NT2/D1 (cell line): ENCODE measurements around the gene WBP2NL.
A peak's percentile ranks its signal among the peaks of the same experiment; 100 is the strongest.

Experiments
- DNase-seq: peaks from one replicate; pipeline ENCODE4 v3.0.0-alpha.2; 2011; ENCODE audit warnings: low read depth, low spot score
- H3K27me3 ChIP-seq: 2 replicates; pipeline ENCODE4 v1.6.0; 2011; ENCODE audit warnings: mild to moderate bottlenecking; ENCODE audit not compliant: insufficient read length, insufficient read depth
- H3K36me3 ChIP-seq: 2 replicates; pipeline ENCODE4 v1.6.1; 2011; ENCODE audit warnings: mild to moderate bottlenecking, low read length, mixed read lengths; ENCODE audit not compliant: insufficient read depth, insufficient read length
- H3K4me1 ChIP-seq: 2 replicates; pipeline ENCODE4 v1.5.1; 2011; ENCODE audit not compliant: insufficient read depth, insufficient read length
- H3K4me3 ChIP-seq: 2 replicates; pipeline ENCODE4 v1.5.1; 2011; ENCODE audit warnings: low read depth; ENCODE audit not compliant: insufficient read length
- H3K9ac ChIP-seq: 2 replicates; pipeline ENCODE4 v1.6.0; 2011; ENCODE audit warnings: low read depth; ENCODE audit not compliant: insufficient read length
- H3K9me3 ChIP-seq: 2 replicates; pipeline ENCODE4 v1.5.1; 2011; ENCODE audit warnings: mild to moderate bottlenecking, low read length; ENCODE audit not compliant: insufficient read depth
- SUZ12 ChIP-seq: IDR thresholded peaks from 2 replicates; pipeline ENCODE4 v1.6.1; 2011; ENCODE audit not compliant: insufficient read length, insufficient read depth; ENCODE audit errors: extremely low read depth
- YY1 ChIP-seq: IDR thresholded peaks from 2 replicates; pipeline ENCODE4 v1.6.1; 2011; ENCODE audit not compliant: insufficient read length, insufficient read depth
- ZNF274 ChIP-seq: IDR thresholded peaks from 2 replicates; pipeline ENCODE4 v1.6.1; 2011; ENCODE audit warnings: mild to moderate bottlenecking, low read depth, low read length

Gene WBP2NL

DNA sequence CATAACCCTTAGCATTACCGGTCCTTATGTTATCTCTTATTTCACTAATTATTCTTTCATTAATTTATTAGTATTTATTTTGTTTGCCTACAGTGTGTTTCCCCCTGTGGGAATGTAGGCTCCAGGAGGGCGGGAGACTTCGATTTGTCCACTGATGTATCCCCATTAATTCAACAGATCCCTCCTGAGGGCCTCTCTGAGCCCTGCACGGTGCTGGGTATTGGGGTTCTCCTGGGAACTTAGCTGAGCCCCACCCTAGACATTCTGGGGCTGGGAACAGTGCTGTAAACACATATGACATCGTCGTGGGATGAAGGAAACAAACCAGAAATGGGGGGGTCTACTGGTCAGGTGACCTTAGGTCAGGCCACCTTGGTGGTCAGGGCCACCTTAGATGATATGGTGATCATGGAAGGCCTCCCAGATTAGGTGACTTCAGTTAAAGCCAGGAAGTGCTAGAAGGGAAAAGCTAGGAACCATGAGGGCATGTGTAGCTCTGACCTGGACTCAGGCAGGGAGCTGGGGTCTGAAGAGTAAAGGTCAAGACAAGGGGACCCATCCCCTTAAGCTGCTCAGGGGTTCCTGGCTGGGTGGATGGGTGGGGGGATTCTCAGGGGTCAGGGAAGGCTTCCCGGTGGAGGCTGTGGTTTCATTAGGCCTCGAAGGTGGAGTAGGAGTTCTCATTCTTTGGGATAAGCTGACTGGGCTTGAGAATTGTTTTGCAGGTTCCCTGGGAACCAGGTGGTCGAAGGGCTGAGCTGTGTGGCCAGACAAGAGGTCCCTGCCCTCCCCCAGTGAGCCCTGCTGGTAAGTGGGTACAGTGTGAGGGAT is 76.5 kb downstream of the WBP2NL start:
- Histone ChIP-seq H3K9me3 (peaks cover 9% of the 10 kb centered on the region; the same call in 1 of the 2 replicates), H3K9ac (no peak overlapping the region), H3K4me1 (peaks cover 1% of the 10 kb centered on the region), H3K27me3 (peaks cover 4% of the 10 kb centered on the region), H3K36me3 (peaks cover 26% of the 10 kb centered on the region), H3K4me3 (no peak overlapping the region)
- peak; percentile 60 for TF ChIP-seq ZNF274
- no peak for TF ChIP-seq SUZ12
- no peak for DNase-seq

DNA sequence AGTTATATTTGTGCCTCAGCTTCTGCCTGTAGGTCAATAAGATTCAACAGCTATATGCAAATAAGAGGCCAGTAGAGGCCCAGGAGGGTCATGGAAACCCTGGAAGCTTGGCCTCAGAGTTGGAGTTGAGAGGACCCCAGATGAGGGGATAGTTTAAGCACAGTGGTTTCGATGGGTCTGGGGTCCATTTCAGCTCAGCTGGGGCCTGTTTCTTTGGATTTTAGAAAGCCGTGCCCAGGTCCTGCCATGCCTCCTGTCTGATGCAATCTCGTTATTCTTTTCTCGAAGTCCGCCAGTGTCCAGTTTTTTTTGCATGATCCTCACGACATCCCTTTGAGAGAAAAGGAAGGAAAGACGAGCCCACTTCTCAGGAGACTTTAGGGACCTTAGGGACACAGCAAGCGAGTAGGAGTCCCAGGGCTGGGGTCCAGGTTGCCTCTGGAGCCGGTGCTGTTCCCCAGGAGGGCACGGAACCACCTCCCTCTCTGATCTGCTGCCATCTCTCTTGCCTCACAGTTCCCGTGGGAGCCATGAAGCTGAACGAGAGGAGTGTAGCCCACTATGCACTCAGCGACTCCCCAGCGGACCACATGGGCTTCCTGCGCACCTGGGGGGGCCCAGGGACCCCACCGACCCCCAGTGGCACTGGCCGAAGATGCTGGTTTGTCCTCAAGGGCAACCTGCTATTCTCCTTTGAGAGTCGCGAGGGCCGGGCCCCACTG is 78.3 kb downstream of the WBP2NL start:
- Histone ChIP-seq H3K36me3 (peaks cover 30% of the 10 kb centered on the region), H3K4me3 (no peak overlapping the region), H3K9me3 (peaks cover 9% of the 10 kb centered on the region; the same call in 1 of the 2 replicates), H3K9ac (no peak overlapping the region), H3K4me1 (no peaks in the 10 kb centered on the region), H3K27me3 (peaks cover 4% of the 10 kb centered on the region)
- no peak for DNase-seq
- TF ChIP-seq YY1 = no peak
- no peak for TF ChIP-seq ZNF274
- TF ChIP-seq SUZ12 = no peak

DNA sequence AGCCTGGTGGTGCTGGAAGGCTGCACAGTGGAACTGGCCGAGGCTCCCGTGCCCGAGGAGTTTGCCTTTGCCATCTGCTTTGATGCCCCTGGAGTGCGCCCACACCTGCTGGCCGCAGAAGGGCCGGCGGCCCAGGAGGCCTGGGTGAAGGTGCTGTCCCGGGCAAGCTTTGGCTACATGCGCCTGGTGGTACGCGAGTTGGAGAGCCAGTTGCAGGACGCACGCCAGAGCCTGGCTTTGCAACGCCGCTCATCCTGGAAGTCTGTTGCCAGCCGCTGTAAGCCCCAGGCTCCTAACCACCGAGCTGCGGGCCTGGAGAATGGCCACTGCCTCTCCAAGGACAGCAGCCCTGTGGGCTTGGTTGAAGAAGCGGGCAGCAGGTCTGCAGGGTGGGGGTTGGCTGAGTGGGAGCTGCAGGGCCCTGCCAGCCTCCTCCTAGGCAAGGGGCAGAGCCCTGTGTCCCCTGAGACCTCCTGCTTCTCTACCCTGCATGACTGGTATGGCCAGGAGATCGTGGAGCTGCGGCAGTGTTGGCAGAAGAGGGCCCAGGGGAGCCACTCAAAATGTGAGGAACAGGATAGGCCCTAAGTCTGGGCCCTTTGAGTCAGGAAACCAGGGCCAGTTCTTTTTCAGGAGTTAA is 79.0 kb downstream of the WBP2NL start:
- H3K9ac ChIP-seq = no peak overlapping the region
- TF ChIP-seq SUZ12 = no peak
- no peak for TF ChIP-seq ZNF274
- TF ChIP-seq YY1 = no peak
- H3K9me3 ChIP-seq = peaks cover 9% of the 10 kb centered on the region; the same call in 1 of the 2 replicates

More for the DNA sequence above, 79.0 kb downstream of the WBP2NL start:
- H3K4me3 ChIP-seq = no peak overlapping the region
- no peak for DNase-seq
- H3K27me3 ChIP-seq = peaks cover 4% of the 10 kb centered on the region
- no peaks in the 10 kb centered on the region for H3K4me1 ChIP-seq
- peaks cover 34% of the 10 kb centered on the region for H3K36me3 ChIP-seq
